Measurements from ENCODE around the gene CIP2A. TPM values are rescaled to one million over a fixed set of nuclear protein-coding genes. Genes with fewer than 3 reads are reported as not detected.

Gene CIP2A
- total and polyA plus RNA-seq, 8 donors = 0.19 to 1.5 (median 0.99) TPM

GRCh38 chr3:108527817-108528216, 61.4 kb downstream of the CIP2A start:
- H3K36me3 ChIP-seq = no peaks in the 10 kb centered on the region
- no peaks in the 10 kb centered on the region for H3K27me3 ChIP-seq
- no peak overlapping the region for H3K4me3 ChIP-seq
- intact Hi-C loops (cut with DNase I) = no loop called here
- FAIRE-seq (no peak), ATAC-seq (no peak), DNase-seq (no peak)
- H3K4me1 ChIP-seq = no peaks in the 10 kb centered on the region
- no peak for TF ChIP-seq CTCF (IDR thresholded peaks at IDR 0.05)
- no peak overlapping the region for H3K27ac ChIP-seq
- WGBS, 2 donors = 73 to 80% methylated on average over 2 of the region's 2 CpGs
- no peaks in the 10 kb centered on the region for H3K9me3 ChIP-seq

GRCh38 chr3:108527109-108527508, 62.1 kb downstream of the CIP2A start:
- no peaks in the 10 kb centered on the region for H3K9me3 ChIP-seq
- no peaks in the 10 kb centered on the region for H3K27me3 ChIP-seq
- intact Hi-C loops (cut with DNase I) = no loop called here
- no peak for ATAC-seq
- H3K27ac ChIP-seq = no peak overlapping the region
- H3K4me3 ChIP-seq = no peak overlapping the region
- no peak for FAIRE-seq
- no peak for TF ChIP-seq CTCF (IDR thresholded peaks at IDR 0.05)
- no peaks in the 10 kb centered on the region for H3K4me1 ChIP-seq
- DNase-seq = no peak
- no peaks in the 10 kb centered on the region for H3K36me3 ChIP-seq

- FAIRE-seq = no peak
Measured at GRCh38 chr3:108525971-108526370, 63.3 kb downstream of the CIP2A start.

GRCh38 chr3:108525256-108525655, 64.0 kb downstream of the CIP2A start:
- FAIRE-seq (no peak), ATAC-seq (no peak), DNase-seq (no peak)
- Histone ChIP-seq H3K27ac (no peak overlapping the region), H3K36me3 (no peaks in the 10 kb centered on the region), H3K4me1 (no peaks in the 10 kb centered on the region), H3K27me3 (no peaks in the 10 kb centered on the region), H3K4me3 (no peak overlapping the region), H3K9me3 (no peaks in the 10 kb centered on the region)
- intact Hi-C loops (cut with DNase I) = no loop called here
- 58% methylated on average over 2 of the region's 2 CpGs for WGBS, 2 donors
- TF ChIP-seq CTCF (IDR thresholded peaks at IDR 0.05) = no peak

More at GRCh38 chr3:108525971-108526370, 63.3 kb downstream of the CIP2A start:
- intact Hi-C loops (cut with DNase I) = no loop called here
- Histone ChIP-seq H3K9me3 (no peaks in the 10 kb centered on the region), H3K4me1 (no peaks in the 10 kb centered on the region), H3K27ac (no peak overlapping the region), H3K4me3 (no peak overlapping the region), H3K27me3 (no peaks in the 10 kb centered on the region), H3K36me3 (no peaks in the 10 kb centered on the region)
- 77% methylated on average over 2 of the region's 2 CpGs for WGBS, 2 donors
- ATAC-seq (no peak), DNase-seq (no peak)
- no peak for TF ChIP-seq CTCF (IDR thresholded peaks at IDR 0.05)

GRCh38 chr3:108524537-108524936, 64.7 kb downstream of the CIP2A start:
- 47 to 72% methylated on average over 2 of the region's 2 CpGs for WGBS, 2 donors
- no peak overlapping the region for H3K4me3 ChIP-seq
- no peak overlapping the region for H3K27ac ChIP-seq
- FAIRE-seq (no peak), ATAC-seq (no peak), DNase-seq (no peak)
- no peaks in the 10 kb centered on the region for H3K4me1 ChIP-seq
- no peak for TF ChIP-seq CTCF (IDR thresholded peaks at IDR 0.05)
- no peaks in the 10 kb centered on the region for H3K27me3 ChIP-seq
- no peaks in the 10 kb centered on the region for H3K9me3 ChIP-seq
- H3K36me3 ChIP-seq = no peaks in the 10 kb centered on the region
- intact Hi-C loops (cut with DNase I) = no loop called here

Data from pancreas (tissue), 10 donors.